Neuron (in vitro differentiated cells): ENCODE measurements around the gene RGS19.
"Not testable (repeated sequence)": the region's sequence is repeated elsewhere in the genome, so short reads cannot be mapped to it uniquely, and the experiment has no call there.

Experiments used
- H2AFZ ChIP-seq: one replicate; pipeline ENCODE4 v1.6.1; 2013; ENCODE audit warnings: low read depth, mild to moderate bottlenecking, inconsistent platforms, low read length, moderate library complexity
- H3K27me3 ChIP-seq: one replicate; pipeline ENCODE4 v1.6.1; 2013; ENCODE audit warnings: low read length; ENCODE audit not compliant: insufficient read depth
- H3K36me3 ChIP-seq: one replicate; pipeline ENCODE4 v1.6.1; 2013; ENCODE audit warnings: low read length; ENCODE audit not compliant: insufficient read depth
- H3K4me1 ChIP-seq: one replicate; pipeline ENCODE4 v1.6.1; 2013; ENCODE audit warnings: low read length; ENCODE audit not compliant: insufficient read depth
- H3K4me3 ChIP-seq: 2 replicates; pipeline ENCODE4 v1.5.1; 2013; ENCODE audit warnings: mild to moderate bottlenecking, low read length, moderate library complexity
- H3K9me3 ChIP-seq: one replicate; pipeline ENCODE4 v1.6.1; 2013; ENCODE audit warnings: low read length

RGS19 gene

DNA sequence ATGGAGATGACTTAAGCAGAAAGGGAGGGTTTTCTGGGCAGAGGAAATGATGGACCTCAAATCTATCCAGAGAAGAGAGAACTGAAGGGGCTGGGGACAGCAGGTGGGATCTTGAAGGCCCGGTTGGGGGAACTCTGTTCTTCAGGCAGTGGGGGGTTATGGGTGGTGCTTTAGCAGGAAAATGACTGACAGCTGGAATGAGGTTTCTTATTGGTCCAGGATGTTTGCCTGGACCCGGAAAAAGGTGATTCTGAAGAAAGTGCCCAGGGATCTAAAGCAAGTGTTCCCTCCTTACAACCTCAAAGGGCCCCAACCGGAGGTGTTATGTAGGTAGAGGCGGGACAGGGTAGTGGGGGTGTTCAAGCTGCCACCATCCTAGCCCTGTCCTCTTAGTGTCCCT lies 16.1 kb upstream of the RGS19 start:
- Histone ChIP-seq H3K4me1 (peaks cover 14% of the 10 kb centered on the region), H3K36me3 (no peaks in the 10 kb centered on the region), H3K4me3 (no peak overlapping the region), H2AFZ (no peak overlapping the region), H3K9me3 (no peaks in the 10 kb centered on the region), H3K27me3 (peaks cover 9% of the 10 kb centered on the region)

DNA sequence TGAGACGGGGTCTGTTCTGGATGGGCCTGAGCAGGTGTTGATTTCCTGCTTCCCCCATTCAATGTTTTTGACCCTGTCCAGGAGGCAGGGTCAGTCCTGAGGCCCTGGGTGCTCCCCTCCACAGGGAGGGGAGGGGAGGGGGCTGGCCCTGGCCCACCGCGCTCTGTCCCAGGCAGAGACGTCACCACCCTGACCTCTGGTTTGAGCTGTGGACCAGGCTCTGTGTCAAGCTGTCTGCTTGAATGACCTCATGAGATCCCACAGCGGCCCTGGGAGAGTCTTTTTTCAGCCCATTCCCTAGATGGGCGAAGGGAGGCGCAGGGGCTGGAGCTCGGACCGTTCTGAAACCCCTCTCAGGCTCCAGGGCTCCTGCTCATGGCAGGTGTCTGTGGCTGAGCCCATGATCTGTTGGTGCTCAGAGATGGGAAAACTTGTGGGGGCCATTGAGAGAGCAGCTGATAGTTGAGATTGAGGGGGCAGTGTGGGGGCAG lies 13.7 kb upstream of the RGS19 start:
- H3K36me3 ChIP-seq, result no peaks in the 10 kb centered on the region
- H3K27me3 ChIP-seq, result peaks cover 18% of the 10 kb centered on the region
- no peak overlapping the region for H2AFZ ChIP-seq
- H3K4me1 ChIP-seq, result peaks cover 18% of the 10 kb centered on the region
- H3K9me3 ChIP-seq, result no peaks in the 10 kb centered on the region
- H3K4me3 ChIP-seq, result no peak overlapping the region

DNA sequence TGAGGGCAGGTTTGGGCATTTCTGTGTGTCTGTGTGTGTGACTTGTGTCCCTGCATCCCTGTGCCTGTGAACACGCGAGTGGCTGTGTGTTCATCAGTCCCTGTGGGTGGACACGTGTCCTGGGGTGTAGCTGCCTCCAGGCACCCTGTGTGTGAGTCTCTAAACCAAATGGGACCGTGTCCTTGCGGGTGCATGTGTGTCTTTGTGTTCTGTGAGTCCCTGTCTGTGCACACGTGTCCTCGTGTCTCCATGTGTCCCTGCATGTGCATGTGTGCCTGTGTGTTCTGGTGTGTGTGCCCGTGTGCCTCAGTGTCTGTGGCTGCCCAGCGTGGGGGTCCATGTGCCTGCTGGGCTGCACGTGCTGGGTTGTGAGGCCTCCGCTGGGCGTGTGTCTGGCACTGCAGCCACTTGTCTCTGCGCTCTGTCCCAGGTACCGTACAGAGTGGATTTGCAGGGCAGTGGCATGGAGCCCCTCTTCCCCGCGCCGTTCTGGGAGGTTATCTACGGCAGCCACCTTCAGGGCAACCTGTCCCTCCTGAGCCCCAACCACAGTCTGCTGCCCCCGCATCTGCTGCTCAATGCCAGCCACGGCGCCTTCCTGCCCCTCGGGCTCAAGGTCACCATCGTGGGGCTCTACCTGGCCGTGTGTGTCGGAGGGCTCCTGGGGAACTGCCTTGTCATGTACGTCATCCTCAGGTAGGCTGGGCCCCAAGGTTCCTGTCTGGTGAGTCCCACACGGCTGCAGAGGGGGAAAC lies 13.1 kb upstream of the RGS19 start:
- Histone ChIP-seq H3K36me3 (no peaks in the 10 kb centered on the region), H3K4me1 (peaks cover 18% of the 10 kb centered on the region), H3K27me3 (peaks cover 18% of the 10 kb centered on the region), H3K4me3 (no peak overlapping the region), H3K9me3 (peaks cover 2% of the 10 kb centered on the region), H2AFZ (no peak overlapping the region)

DNA sequence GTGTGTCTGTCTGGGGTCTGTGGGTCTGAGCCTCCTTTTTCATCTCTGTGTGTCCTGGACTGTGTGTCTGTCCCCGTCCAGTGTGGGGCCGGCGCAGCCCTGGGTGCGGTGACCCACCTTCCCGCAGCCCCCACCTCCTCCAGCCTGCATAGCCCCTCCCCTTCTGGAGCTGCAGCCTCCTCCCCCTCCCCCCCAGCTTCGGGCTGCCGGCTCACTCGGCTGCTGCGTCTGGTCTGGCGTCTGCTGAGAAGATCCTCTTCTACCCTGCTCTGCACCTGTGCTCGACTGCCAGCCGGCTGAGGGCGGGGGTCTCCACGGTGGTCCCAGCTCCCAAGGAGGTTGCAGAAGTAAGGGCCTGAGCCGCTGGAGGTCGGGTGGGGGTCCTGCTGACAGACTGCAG lies 12.5 kb upstream of the RGS19 start:
- H3K4me3 ChIP-seq, result no peak overlapping the region

DNA sequence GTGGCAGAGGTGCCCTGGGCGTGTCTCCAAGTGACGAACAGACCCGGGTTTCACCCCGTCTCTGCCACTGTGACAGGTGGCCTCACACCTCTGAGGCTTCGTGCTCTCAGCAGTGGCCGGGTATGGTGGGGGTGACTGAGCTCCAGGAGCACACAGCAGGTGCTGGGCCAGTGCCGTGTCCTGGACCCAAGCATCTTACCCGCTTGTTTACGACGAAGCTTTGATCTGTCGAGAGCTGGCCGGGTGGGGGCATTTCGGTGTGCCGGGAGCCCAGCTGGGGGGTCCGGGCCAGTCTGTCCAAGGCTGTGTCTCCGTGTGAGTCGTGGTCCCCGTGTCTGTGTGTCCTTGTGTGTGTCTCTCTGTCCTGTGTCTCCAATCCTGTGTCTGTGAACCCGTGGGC lies 12.0 kb upstream of the RGS19 start:
- H3K36me3 ChIP-seq, result no peaks in the 10 kb centered on the region
- peaks cover 5% of the 10 kb centered on the region for H3K9me3 ChIP-seq
- peaks cover 23% of the 10 kb centered on the region for H3K27me3 ChIP-seq
- peaks cover 18% of the 10 kb centered on the region for H3K4me1 ChIP-seq
- no peak overlapping the region for H3K4me3 ChIP-seq
- no peak overlapping the region for H2AFZ ChIP-seq

More for the DNA sequence above, 12.5 kb upstream of the RGS19 start:
- Histone ChIP-seq H3K27me3 (peaks cover 20% of the 10 kb centered on the region), H3K9me3 (peaks cover 3% of the 10 kb centered on the region), H2AFZ (no peak overlapping the region), H3K4me1 (peaks cover 18% of the 10 kb centered on the region), H3K36me3 (no peaks in the 10 kb centered on the region)

DNA sequence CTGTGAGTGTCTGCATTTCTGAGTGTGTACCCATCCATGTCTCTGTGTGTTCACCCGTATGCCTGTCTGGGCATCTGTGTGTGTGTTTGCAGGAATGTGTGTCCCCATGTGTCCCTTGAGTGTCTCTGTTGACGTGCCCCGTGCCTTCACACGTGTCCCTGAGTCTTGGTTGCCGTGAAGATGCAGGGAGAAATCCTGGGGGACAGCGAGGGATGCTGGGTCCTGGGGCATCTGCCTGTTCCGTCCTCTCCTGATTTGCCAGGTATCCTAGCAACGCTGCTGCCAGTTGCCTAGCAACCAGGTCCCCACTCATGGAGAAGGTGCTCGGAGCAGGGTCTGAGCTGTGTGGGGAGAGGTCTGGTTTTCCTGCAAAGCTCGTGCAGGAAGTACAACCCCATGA lies 10.8 kb upstream of the RGS19 start:
- Histone ChIP-seq H3K27me3 (peaks cover 35% of the 10 kb centered on the region), H3K4me1 (peaks cover 18% of the 10 kb centered on the region), H2AFZ (no peak overlapping the region), H3K4me3 (no peak overlapping the region), H3K36me3 (no peaks in the 10 kb centered on the region), H3K9me3 (peaks cover 13% of the 10 kb centered on the region)

DNA sequence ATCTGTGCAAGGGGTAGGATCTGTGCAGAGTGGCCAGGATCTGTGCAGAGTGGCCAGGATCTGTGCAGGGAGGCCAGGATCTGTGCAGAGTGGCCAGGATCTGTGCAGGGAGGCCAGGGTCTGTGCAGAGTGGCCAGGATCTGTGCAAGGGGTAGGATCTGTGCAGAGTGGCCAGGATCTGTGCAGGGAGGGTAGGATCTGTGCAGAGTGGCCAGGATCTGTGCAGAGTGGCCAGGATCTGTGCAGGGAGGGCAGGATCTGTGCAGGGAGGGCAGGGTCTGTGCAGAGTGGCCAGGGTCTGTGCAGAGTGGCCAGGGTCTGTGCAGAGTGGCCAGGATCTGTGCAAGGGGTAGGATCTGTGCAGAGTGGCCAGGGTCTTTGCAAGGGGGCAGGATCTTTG lies 9.3 kb upstream of the RGS19 start:
- H3K27me3 ChIP-seq, result peaks cover 51% of the 10 kb centered on the region

DNA sequence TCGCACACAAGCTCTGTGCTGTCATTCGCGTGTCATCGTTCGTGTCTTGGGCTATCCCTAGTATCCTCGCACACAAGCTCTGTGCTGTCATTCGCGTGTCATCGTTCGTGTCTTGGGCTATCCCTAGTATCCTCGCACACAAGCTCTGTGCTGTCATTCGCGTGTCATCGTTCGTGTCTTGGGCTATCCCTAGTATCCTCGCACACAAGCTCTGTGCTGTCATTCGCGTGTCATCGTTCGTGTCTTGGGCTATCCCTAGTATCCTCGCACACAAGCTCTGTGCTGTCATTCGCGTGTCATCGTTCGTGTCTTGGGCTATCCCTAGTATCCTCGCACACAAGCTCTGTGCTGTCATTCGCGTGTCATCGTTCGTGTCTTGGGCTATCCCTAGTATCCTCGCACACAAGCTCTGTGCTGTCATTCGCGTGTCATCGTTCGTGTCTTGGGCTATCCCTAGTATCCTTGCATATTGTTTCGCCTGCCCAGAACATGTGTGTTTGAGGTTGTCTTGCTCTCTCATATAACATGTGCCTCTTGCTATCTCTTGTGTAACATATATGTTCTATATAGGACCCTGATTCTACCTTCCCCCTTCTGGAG lies 8.0 kb upstream of the RGS19 start:
- H3K4me1 ChIP-seq, result peaks cover 36% of the 10 kb centered on the region
- not testable (repeated sequence) for H3K4me3 ChIP-seq, H2AFZ ChIP-seq, H3K36me3 ChIP-seq
- H3K27me3 ChIP-seq, result peaks cover 57% of the 10 kb centered on the region
- H3K9me3 ChIP-seq, result peaks cover 13% of the 10 kb centered on the region

More for the DNA sequence above, 9.3 kb upstream of the RGS19 start:
- Histone ChIP-seq H3K9me3 (peaks cover 13% of the 10 kb centered on the region), H3K4me1 (peaks cover 30% of the 10 kb centered on the region)
- H3K4me3 ChIP-seq, H3K36me3 ChIP-seq, H2AFZ ChIP-seq: not testable (repeated sequence)

DNA sequence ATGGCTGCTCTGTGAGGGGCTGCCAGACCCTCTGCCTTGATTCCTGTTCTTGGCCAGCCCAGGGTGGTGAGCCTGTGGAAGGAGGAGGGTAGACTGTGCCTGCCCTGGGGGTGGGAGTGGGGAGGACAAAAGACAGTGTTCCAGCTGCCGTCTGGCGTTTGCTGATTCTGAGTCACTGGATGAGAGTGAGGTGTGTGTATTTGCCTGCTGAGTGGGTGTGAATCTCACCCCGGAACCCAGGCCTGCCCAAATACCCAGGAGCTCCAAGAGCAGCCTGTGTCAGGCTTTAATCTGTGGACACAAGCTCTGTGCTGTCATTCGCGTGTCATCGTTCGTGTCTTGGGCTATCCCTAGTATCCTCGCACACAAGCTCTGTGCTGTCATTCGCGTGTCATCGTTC lies 7.5 kb upstream of the RGS19 start:
- H3K9me3 ChIP-seq, result peaks cover 13% of the 10 kb centered on the region
- peaks cover 57% of the 10 kb centered on the region for H3K27me3 ChIP-seq
- H3K36me3 ChIP-seq, result no peaks in the 10 kb centered on the region
- H3K4me3 ChIP-seq, result no peak overlapping the region
- H3K4me1 ChIP-seq, result peaks cover 38% of the 10 kb centered on the region
- H2AFZ ChIP-seq, result no peak overlapping the region

DNA sequence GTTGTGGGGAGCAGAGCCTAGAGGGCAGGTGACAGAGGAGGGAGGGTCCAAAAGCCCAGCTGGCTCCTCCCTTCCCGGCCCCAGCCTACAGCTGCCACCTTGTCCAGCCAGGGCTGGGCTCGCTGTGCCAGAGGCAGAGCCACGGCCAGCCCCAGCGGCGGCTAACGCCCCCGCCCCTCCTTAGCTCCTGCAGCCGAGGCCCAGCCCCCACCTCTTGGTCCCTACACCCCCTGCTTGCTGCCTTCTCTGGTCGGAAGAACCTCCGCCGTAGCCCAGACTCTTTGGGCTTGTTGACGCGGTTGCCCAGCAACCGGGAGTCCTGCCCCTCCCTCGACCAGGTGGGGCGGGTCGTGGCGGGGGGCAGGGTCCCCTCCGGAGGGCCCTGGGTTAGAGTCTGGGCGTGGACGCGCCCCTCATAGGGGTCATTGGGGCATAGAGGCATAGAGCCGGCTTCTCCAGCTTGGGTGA lies 5.4 kb upstream of the RGS19 start:
- Histone ChIP-seq H3K36me3 (no peaks in the 10 kb centered on the region), H3K27me3 (peaks cover 54% of the 10 kb centered on the region), H3K9me3 (peaks cover 13% of the 10 kb centered on the region), H3K4me1 (peaks cover 47% of the 10 kb centered on the region), H3K4me3 (no peak overlapping the region), H2AFZ (no peak overlapping the region)

DNA sequence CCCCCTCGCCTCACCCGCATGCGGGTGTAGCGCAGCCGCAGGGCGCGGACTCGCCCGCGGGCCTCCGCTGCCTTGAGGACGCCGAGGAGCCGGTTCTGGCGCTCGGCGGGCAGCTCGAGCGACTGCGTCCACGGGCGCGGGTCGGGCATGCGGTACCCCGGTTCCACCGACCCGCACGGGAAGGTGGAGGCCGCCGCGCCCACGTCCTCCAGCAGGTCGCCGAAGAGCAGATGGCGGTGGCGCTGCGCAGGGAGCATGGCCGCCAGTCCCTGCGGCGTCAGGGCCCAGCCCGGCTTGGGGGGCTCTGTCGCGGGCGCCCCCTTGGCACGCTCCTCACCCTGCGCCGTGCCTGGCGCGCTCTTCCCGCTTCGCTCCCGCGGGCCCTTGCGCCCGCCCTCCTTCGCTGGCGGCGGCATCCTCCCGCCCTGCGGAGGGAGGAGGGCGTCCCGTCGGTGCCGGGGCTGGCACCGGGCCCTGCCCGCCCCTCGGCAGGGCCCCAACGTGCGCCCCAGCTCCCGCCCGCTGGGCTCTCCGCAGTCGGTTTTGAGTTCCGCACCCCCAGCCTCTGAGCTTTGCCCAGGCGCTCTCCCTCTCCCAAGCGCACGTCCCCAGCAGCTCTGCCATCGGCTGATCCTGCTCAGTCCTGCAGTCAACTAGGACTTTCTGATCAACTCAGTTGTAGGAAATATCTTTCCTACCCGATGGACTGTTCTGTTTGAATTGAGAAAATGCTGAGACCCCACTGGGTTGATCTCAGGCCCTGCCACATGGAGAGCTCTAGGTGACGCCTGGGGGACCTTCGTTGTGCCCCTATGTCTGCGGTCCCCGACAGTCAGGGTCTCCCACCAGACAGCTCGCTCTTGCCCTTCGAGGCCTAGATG lies 4.7 kb upstream of the RGS19 start, which contains the start of gene LKAAEAR1:
Gene LKAAEAR1 (minus strand): TSS at position 595 of the 881 bp plus-strand sequence. CDS start 179 bp downstream, at position 416.
- H3K4me1 ChIP-seq, result peaks cover 49% of the 10 kb centered on the region
- peak within 1 kb of the TSS; percentile 36 for H3K4me3 ChIP-seq
- H2AFZ ChIP-seq, result no peak within 1 kb of the TSS
- no peaks in the 10 kb centered on the region for H3K36me3 ChIP-seq
- H3K27me3 ChIP-seq, result peaks cover 47% of the 10 kb centered on the region
- peaks cover 13% of the 10 kb centered on the region for H3K9me3 ChIP-seq

DNA sequence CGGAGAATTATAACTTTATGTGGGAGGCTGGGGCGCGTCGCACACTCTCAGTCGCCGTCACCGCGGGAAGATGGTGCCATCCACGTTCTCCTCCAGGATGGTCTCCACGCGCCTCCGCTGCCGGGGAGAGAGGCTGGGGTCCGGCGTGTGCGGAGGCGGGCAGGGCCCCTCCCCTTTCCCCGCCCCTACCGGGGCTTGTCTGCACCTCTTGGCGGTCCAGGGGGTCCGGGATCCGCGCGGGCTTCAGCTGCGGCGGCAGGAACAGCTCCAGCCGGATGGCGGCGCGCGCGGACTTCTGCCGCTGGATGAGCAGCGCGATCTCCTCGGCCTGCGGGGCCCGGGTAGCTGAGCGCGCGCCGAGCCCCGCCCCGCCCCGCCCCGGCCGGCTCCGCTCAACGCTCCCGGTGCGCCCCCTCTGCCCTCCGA lies 4.1 kb upstream of the RGS19 start:
- H3K9me3 ChIP-seq, result peaks cover 13% of the 10 kb centered on the region
- H3K36me3 ChIP-seq, result no peaks in the 10 kb centered on the region
- H2AFZ ChIP-seq, result no peak overlapping the region
- peaks cover 41% of the 10 kb centered on the region for H3K27me3 ChIP-seq
- H3K4me1 ChIP-seq, result peaks cover 56% of the 10 kb centered on the region
- H3K4me3 ChIP-seq, result peak overlapping the region; percentile 36
